Myocyte (in vitro differentiated cells): Measurements from ENCODE around the gene MAVS. TPM values are rescaled to one million over a fixed set of nuclear protein-coding genes. Genes with fewer than 3 reads are reported as not detected.

Source experiments
- DNase-seq: peaks from one replicate; pipeline ENCODE4 v3.0.0-alpha.2; 2012; ENCODE audit warnings: low read depth
- polyA plus RNA-seq: library from polyadenylated mRNA; unstranded; fragments of >200 nt; gene quantifications from one replicate; pipeline ENCODE4 v1.2.1, GENCODE V29; 2012; ENCODE audit warnings: missing spikeins
- total RNA-seq: library from RNA; depleted of rRNA; stranded (reverse); fragments of >200 nt; gene quantifications from 2 replicates; pipeline ENCODE4 v1.2.3, GENCODE V29; 2014

MAVS gene
- 21.3 and 26.7 TPM in 2 replicates for total RNA-seq
- 25.2 TPM for polyA plus RNA-seq

DNA sequence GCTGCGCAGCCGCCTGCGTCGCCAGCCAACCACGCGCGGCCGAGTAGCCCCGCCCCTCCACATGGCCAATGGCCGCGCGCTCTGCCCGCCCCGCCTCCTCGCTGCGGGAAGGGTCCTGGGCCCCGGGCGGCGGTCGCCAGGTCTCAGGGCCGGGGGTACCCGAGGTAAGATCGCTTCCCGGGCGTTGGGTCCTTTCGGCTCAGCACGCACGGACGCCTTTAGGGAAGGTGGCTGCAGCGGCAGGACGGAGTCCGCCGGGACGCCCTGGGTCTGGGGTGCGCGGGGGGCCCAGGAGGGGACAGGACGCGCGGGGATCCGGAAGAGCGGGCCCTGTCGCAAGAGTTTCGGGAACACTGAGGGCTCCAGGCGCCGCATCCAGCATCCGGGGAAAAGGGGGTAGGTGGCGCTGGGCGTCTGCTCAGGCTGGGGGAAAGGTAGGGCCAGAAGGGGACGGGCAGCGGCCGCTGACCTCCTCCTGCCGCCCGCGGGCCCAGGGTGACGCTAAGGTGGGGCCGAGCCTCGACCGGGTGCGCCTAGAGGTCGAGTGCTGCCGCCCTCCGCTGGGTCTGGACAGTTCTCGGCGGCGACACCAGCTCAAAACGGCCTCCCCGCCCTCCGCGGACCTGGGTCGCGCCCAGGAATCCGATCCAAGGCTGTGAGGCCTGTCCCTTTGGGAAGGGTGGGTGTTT lies at the start of gene MAVS:
Gene MAVS (plus strand): TSS at position 95 of the 689 bp plus-strand sequence. CDS start 7,791 bp downstream, outside the sequence.
- peak; percentile 84 for DNase-seq

DNA sequence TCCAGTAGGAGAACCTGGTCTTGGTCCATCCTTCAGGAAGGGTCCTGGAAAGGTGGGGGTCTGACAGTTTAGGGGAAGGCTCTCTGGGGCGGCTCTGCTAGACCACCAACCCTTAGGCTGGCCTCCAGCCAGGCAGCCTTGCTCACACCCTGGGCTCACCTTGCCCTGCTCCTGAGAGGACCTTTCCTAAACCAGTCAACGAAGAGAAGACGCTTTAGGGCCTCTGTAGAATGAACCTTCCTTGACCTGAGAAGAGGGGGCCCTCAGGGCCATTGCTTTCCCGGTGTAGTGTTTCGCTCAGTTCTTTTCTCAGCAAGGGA lies 49.4 kb upstream of the MAVS start:
- DNase-seq = no peak

DNA sequence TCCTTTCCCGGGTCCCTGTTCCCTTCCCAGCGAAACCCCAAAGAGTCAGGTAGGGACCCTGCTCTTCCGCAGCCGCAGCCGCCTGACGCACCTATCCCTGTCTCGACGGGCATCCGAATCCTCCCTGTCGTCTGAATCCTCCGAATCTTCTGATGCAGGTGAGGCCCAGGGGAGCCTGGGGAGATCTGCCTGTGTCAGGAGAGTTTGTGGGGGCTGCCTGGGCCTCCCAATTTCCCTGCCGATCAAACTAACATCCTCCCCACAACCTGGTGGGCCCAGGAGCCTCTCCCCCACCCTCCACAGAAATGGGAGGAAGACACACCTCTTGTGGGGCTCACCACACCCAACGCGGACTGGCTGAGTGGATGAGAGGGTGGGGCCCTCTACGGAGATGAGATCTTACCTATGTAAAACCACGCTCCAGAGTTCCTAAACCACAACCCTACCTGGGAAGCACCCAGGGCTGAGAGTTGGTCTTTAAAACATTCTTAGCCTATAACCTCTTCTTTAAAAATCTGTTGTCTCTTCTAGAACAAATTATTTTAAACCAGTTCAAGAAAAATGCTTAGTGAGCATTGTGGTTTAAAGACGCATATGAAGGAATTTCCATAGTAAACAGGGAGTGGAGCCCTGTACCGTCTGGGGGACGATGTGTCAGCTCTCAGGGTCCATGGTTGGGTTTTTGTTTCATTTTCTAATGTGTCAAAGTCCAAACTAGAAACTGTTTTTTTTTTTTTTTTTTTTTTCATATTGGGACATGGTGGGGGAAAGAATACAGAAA lies 48.9 kb upstream of the MAVS start:
- DNase-seq = peak; percentile 59

DNA sequence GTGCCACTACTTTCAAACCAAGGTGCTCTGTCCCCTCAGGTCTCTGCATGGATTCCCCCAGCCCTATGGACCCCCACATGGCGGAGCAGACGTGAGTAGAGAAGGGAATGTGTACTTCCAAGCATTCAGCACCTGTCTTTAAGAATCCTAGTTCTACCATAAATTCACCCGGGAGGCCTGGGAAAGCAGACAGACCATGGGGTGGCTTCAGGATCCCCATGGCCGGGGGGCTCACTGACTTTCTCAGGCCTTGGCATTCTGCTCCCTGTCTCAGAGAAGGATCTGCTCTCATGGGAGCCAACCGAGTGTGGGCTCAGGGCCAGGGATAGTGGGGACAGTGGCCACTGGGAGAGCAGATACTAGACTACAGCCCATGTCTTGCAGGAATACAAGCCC lies 48.3 kb upstream of the MAVS start:
- DNase-seq = peak; percentile 73

DNA sequence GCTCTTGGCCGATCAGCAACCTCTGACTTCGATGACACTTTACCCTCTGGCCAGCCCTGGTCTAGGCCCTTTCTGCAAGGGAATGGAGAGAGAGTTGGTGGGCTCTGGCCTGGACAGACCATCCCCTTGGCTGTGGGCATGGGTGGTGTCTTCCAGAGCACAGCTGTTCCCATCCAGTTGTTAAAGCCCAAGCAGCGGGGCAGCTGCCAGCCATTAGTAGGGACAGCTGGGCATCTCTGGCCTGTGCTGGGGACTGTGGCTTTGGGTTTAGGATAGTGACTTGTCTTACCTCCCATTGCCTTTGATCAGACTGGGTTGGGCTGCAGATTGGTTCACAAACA lies 47.8 kb upstream of the MAVS start:
- DNase-seq = peak; percentile 97

DNA sequence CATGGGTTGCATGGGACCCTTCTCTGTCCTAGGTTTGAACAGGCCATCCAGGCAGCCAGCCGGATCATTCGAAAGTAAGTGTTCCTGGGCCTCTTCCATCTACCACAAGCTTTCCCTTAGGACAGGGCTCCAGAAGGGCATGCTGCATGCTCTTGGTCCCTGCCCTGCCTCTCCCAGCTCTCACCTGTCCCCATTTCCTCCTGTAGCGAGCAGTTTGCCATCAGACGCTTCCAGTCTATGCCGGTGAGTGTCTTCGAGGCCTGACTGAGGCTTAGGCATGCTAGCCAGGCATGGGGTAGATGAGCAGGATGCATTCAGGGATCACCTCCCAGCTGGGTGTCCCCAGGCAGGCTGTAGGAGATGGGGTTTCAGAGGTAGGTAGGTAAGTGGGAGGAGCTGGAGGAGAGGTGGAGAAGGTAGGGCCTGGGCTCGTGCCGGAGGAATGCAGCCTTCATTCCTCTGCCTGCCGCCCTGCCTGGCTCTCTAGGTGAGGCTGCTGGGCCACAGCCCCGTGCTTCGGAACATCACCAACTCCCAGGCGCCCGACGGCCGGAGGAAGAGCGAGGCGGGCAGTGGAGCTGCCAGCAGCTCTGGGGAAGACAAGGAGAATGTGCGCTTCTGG lies 46.3 kb upstream of the MAVS start:
- DNase-seq = no peak

DNA sequence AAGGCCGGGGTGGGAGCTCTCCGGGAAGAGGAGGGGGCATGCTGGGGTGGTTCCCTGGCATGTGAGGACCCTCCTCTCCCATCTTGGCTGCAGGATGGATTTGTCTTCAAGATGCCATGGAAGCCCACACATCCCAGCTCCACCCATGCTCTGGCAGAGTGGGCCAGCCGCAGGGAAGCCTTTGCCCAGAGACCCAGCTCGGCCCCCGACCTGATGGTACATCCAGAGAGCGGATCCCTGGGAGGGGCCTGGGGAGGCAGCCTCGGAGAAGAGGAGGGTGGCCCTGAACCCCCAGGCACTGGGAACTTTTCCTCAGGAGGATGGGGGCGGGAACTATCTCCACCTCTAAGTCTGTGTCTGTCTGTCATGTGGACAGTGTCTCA lies 45.8 kb upstream of the MAVS start:
- DNase-seq = no peak

DNA sequence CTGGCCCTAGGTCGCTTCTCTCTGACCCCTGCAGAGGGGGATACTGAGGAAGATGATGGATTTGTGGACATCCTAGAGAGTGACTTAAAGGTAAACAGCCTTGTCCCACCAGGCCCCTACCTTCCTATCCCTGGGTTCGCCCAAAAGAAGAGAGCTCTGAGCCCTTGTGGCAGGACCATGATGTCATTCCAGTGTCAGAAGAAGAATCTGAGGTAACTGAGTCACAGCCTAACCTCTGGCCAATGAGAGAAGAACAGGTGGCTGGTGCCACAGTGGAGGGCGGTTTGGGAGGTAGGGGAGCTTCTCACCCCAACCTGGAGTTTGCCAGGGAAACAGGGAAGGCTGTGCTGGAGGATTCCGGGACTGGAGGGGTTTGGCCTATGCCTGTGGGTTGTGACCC lies 45.3 kb upstream of the MAVS start:
- no peak for DNase-seq

DNA sequence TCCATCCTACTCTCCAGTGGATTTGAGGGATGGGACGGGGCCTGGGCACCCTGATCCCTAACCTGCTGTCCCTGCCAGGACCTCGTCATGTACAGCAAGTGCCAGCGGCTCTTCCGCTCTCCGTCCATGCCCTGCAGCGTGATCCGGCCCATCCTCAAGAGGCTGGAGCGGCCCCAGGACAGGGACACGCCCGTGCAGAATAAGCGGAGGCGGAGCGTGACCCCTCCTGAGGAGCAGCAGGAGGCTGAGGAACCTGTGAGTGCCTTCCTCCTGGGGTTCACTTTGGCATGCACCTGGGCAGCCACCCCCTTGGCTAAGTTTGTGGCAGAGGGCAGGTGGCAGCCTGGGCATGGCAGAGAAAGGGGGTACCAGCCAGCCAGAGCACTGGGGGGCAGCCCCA lies 44.8 kb upstream of the MAVS start:
- no peak for DNase-seq

DNA sequence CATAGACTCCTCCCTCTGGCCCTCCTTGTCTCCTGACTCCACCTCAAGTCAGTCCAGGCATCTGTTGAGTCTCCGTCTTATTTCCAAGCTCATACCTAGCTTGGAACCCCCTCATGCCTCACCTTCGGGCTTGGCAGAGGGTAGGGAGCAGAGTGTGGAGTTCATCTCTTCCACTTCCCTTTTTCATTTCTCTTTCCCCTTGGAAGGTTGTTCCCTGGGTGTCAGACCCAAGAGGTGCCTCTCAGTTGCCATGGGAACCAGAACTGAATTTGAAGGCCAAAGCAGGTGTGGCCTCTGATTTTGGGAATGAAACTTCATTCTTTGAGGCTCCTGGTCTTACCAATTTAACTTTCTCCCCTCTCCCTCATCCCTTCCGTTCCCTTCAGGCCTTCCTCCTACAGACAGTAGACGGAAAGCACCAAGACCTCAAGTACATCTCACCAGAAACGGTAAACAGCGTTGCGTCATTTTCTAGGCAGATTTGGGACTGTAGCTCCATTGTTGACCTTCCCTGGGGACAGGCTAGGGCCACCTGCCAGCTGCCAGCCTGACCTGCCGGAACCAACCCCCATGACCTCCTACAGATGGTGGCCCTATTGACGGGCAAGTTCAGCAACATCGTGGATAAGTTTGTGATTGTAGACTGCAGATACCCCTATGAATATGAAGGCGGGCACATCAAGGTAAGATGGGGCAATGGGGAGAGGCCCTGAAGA lies 44.0 kb upstream of the MAVS start:
- no peak for DNase-seq

DNA sequence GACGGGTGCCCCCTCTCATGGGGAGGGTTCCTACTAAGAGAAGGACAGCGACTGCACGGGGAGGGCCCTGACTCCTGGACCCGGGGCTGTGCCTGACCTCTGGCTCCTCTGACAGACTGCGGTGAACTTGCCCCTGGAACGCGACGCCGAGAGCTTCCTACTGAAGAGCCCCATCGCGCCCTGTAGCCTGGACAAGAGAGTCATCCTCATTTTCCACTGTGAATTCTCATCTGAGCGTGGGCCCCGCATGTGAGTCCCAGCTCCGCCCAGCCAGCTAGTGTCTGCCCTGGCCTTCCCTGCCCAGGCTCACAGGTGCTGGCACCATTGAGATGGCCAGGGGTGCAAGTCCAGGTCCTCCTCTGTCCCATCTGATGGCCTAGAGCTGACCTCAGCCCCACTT lies 43.3 kb upstream of the MAVS start:
- no peak for DNase-seq

DNA sequence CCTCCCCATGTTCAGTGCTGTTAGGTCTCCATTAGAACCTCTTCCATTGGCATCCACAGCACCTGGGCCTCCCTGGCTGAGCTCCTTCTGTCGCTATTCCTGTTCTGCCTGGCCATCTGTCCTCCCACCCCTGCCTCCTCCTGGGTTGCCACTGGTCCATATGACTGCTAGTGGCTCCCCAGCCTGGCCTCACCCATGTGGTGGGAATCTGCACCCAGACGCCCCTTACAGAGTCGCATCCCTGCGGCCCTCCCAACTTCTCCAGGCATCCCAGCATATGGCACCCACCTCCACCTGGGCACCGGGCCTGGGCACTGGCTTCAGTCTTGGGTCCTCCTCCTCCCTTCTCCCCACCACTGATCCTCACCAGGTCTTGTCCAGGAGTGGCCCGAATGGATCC lies 42.8 kb upstream of the MAVS start:
- no peak for DNase-seq

DNA sequence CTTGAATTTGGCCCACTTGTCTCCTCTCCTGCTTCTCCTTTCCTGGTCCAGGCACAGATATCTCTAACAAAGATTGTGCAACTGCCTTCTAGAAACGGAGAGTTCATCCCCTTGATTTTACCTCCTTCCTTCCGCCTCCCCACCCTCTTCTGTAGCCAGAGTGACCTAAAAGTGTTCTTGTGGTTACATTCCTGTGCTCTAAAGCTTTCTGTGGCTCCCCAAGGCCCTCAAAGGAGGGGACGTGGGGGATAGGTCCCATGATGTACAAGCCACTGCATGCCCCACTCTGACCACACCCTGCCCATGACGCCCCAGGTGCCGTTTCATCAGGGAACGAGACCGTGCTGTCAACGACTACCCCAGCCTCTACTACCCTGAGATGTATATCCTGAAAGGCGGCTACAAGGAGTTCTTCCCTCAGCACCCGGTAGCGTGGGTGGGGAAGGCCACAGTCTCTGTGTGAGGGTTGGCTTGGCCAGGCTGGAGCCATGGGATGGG lies 42.3 kb upstream of the MAVS start:
- DNase-seq = peak; percentile 58

DNA sequence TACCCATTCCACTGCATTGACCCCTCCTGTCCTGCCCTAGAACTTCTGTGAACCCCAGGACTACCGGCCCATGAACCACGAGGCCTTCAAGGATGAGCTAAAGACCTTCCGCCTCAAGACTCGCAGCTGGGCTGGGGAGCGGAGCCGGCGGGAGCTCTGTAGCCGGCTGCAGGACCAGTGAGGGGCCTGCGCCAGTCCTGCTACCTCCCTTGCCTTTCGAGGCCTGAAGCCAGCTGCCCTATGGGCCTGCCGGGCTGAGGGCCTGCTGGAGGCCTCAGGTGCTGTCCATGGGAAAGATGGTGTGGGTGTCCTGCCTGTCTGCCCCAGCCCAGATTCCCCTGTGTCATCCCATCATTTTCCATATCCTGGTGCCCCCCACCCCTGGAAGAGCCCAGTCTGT lies 41.9 kb upstream of the MAVS start:
- no peak for DNase-seq

DNA sequence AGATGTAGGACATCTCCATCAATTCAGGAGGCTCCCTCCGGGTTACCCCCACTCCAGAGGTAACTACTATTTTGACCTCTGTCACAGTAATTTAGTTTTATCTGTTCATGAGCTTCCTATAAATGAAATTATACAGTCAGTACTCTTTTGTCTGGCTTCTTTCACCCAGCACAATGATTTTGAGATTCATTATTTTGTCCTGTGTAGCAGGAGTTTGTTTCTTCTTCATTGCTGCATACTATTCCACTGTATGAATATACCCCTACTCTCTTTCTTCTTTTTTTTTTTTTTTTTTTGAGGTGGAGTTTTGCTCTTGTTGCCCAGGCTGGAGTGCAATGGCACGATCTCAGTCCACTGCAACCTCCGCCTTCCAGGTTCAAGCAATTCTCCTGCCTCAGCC lies 38.1 kb upstream of the MAVS start:
- DNase-seq = no peak

DNA sequence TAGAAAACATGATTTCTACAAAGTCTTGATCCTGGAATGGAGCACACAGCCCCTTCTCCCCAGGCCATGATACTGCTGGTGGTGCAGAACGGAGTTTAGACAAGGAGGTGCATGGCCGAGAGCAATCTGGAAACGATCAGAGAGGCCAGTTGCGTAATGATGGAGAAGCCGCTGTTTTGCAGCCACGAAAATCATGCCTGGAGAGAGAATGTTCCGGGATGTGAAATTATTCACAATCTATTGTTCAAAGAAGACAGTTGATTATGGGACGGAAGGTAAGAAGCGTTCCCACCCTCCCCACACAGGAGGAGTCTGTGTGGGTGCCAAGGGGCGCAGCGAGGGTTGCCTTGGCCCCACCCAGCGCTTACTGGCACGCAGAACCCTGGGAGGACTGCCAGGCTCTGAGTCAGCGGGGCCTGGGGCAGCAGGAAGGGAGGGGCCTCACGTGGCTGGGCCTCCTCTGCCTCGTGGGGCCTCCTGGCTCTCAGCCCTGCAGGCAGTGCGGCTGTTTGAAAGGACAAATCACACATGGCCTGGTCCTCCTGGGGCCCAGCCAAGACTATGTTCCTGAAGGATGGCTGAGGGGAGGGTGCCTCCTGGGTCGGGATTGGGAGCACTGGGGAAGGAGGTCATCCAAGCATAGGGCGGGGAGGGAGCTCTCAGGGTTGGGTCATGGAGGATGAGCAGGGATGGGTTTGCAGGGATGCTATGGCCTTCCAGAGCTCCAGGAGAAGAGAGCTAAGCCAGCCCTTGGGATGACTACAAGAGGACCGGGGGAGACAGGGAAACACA lies 35.0 kb upstream of the MAVS start:
- DNase-seq = peak; percentile 99

DNA sequence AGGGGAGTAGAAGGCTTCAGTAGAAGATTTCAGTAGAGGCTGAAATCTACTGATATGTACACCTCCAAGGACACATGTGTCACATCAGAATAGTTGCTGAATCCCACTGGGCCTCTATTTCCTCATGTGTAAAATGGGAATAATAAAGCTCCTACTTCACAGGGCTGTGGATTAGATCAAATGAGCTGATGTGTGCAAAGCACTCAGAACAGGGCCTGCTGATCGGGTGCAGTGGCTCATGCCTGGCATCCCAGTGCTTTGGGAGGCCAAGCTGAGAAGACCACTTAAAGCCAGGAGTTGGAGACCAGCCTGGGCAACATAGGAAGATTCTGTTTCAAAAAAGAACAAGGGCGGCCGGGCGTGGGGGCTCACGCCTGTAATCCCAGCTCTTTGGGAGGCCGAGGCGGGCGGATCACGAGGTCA lies 34.4 kb upstream of the MAVS start:
- DNase-seq = no peak

DNA sequence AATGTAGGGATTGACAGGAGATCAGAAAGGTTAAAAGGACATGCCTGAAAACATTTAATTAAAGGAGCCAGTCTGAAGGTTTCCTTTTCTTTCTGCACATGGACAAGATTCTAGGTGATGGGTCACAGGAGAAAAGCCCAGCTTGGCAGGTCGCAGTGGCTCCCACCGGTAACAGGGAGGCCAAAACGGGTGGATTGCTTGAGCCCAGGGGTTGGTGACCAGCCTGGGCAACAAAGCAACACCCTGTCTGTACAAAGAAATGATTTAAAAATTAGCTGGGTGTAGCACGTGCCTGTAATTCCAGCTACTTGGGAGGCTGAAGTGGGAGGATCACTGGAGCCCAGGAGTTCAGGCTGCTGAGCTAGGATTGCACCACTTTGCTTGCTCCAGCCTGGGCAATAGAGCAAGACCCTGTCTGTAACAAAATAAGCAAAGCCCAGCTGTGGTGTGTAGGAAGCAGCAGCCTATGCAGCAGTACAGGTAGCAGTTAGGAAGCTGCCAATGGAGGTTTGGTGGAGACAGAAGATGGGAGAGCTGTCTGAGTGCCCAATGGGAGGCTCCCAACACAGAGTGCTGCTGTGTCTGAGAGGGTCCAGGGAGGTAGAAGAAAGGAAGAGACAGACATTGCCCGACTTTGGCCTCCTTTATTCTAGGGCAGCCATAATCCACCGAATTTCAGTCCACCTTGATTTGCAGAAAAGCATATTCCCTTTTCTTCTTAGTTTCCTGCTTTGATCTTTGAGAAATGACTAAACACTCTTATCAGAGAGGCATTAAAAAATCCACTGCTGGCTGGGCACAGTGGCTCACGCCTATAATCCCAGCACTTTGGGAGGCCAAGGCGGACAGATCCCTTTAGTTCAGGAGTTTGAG lies 33.4 kb upstream of the MAVS start:
- DNase-seq = no peak

DNA sequence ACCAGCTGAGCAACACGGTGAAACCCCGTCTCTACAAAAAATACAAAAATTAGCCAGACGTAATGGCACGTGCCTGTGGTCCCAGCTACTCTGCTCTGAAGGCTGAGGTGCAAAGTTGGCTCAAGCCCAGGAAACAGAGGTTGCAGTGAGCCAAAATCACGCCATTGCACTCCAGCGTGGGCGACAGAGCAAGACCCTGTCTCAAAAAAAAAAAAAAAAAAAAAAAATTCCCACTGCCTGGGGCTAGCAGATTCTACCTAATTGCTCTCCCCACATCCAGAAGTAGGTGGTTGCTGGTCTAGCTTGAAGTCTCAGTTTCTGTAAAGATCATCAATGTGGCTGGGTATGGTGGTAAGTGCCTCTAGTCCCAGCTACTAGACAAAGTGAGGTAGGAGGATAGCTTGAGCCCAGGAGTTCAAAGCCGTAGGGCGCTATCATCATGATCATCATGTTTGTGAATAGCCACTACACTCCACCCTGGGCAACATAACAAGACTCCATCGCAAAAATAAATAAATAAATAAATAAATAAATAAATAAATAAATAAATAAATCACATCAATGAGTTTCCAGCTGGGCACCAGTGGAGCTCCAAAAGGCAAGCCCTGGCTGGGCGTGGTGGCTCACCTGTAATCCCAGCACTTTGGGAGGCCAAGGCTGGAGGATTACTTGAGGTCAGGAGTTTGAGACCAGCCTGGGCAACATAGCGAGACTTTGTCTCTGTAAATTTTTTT lies 32.6 kb upstream of the MAVS start:
- DNase-seq = no peak
